Measurements from ENCODE around the gene RNU6-8.

Gene RNU6-8

GRCh38 chr14:32226056-32226455, 23.0 kb upstream of the RNU6-8 start:
- H2AFZ ChIP-seq (ENCODE audit: low read depth, low read length) = no peak overlapping the region
- H2BK120ac ChIP-seq (ENCODE audit: low read depth, low read length) = no peak overlapping the region
- H2BK5ac ChIP-seq (ENCODE audit: low read depth, low read length, poor library complexity, severe bottlenecking) = no peak overlapping the region
- no peak overlapping the region for H2AK5ac ChIP-seq (ENCODE audit: low read length, severe bottlenecking)
- no peak overlapping the region for H3K4me3 ChIP-seq (ENCODE audit: insufficient read depth in 1 of 2, low read depth in 1 of 2, low read length in 2 of 2)
- DNase-seq = peak; percentile 49
- H3K9ac ChIP-seq (ENCODE audit: low read length) = no peak overlapping the region
- H3K9me3 ChIP-seq (ENCODE audit: control insufficient read depth, low read length) = no peaks in the 10 kb centered on the region
- H3K27ac ChIP-seq (ENCODE audit: low read length, poor library complexity, severe bottlenecking) = no peak overlapping the region
- H3K23ac ChIP-seq (ENCODE audit: low read length in 2 of 2) = no peak overlapping the region
- no peaks in the 10 kb centered on the region for H3K79me1 ChIP-seq (replicated peaks; ENCODE audit: low read length, poor library complexity, severe bottlenecking)
- 100% methylated on average over 1 of the region's 1 CpG for WGBS
- H3K4me2 ChIP-seq (ENCODE audit: low read length, poor library complexity, severe bottlenecking) = no peak overlapping the region
- H2BK15ac ChIP-seq (ENCODE audit: low read depth, poor library complexity, severe bottlenecking) = no peak overlapping the region
- H3K18ac ChIP-seq (ENCODE audit: low read depth in 1 of 2, low read length in 2 of 2) = no peak overlapping the region
- H4K8ac ChIP-seq (ENCODE audit: low read length) = no peak overlapping the region
- H3K4ac ChIP-seq (ENCODE audit: low read depth in 1 of 2, low read length in 2 of 2) = no peak overlapping the region
- H2BK12ac ChIP-seq (ENCODE audit: low read length in 2 of 2) = no peak overlapping the region
- no peaks in the 10 kb centered on the region for H3K36me3 ChIP-seq (ENCODE audit: control insufficient read depth in 1 of 2, insufficient read depth in 2 of 2, low read depth in 1 of 2, low read length in 2 of 2)
- no peak overlapping the region for H3K14ac ChIP-seq (ENCODE audit: low read length in 2 of 2)
- peaks cover 1% of the 10 kb centered on the region for H3K4me1 ChIP-seq (ENCODE audit: control insufficient read depth, insufficient read depth, low read depth, low read length)
- H4K91ac ChIP-seq (ENCODE audit: low read length) = no peak overlapping the region
- no peaks in the 10 kb centered on the region for H3K27me3 ChIP-seq (ENCODE audit: control insufficient read depth in 1 of 2, insufficient read depth in 1 of 2, low read length in 2 of 2)

GRCh38 chr14:32225378-32225920, 22.4 kb upstream of the RNU6-8 start:
- Histone ChIP-seq H2BK120ac (ENCODE audit: low read depth, low read length) (no peak overlapping the region), H2BK12ac (ENCODE audit: low read length in 2 of 2) (no peak overlapping the region), H3K79me1 (replicated peaks; ENCODE audit: low read length, poor library complexity, severe bottlenecking) (no peaks in the 10 kb centered on the region), H2AFZ (ENCODE audit: low read depth, low read length) (no peak overlapping the region), H3K23ac (ENCODE audit: low read length in 2 of 2) (no peak overlapping the region), H3K9me3 (ENCODE audit: control insufficient read depth, low read length) (no peaks in the 10 kb centered on the region), H4K91ac (ENCODE audit: low read length) (no peak overlapping the region), H2AK5ac (ENCODE audit: low read length, severe bottlenecking) (peak overlapping the region; percentile 5), H3K14ac (ENCODE audit: low read length in 2 of 2) (no peak overlapping the region), H3K27ac (ENCODE audit: low read length, poor library complexity, severe bottlenecking) (peak overlapping the region; percentile 0), H3K4me3 (ENCODE audit: insufficient read depth in 1 of 2, low read depth in 1 of 2, low read length in 2 of 2) (no peak overlapping the region), H3K27me3 (ENCODE audit: control insufficient read depth in 1 of 2, insufficient read depth in 1 of 2, low read length in 2 of 2) (no peaks in the 10 kb centered on the region), H3K4me2 (ENCODE audit: low read length, poor library complexity, severe bottlenecking) (no peak overlapping the region), H2BK15ac (ENCODE audit: low read depth, poor library complexity, severe bottlenecking) (no peak overlapping the region), H2BK5ac (ENCODE audit: low read depth, low read length, poor library complexity, severe bottlenecking) (no peak overlapping the region), H3K9ac (ENCODE audit: low read length) (peak overlapping the region; percentile 33), H3K4ac (ENCODE audit: low read depth in 1 of 2, low read length in 2 of 2) (no peak overlapping the region), H3K36me3 (ENCODE audit: control insufficient read depth in 1 of 2, insufficient read depth in 2 of 2, low read depth in 1 of 2, low read length in 2 of 2) (no peaks in the 10 kb centered on the region), H4K8ac (ENCODE audit: low read length) (no peak overlapping the region), H3K4me1 (ENCODE audit: control insufficient read depth, insufficient read depth, low read depth, low read length) (no peaks in the 10 kb centered on the region), H3K18ac (ENCODE audit: low read depth in 1 of 2, low read length in 2 of 2) (no peak overlapping the region)
- no peak for DNase-seq
- 0% methylated on average over 1 of the region's 1 CpG for WGBS

- WGBS = 56% methylated on average over 5 of the region's 6 CpGs
- no peak overlapping the region for H2BK15ac ChIP-seq (ENCODE audit: low read depth, poor library complexity, severe bottlenecking)
- H3K23ac ChIP-seq (ENCODE audit: low read length in 2 of 2) = no peak overlapping the region
- no peak overlapping the region for H3K14ac ChIP-seq (ENCODE audit: low read length in 2 of 2)
- H2BK12ac ChIP-seq (ENCODE audit: low read length in 2 of 2) = peak overlapping the region; percentile 11 to 42
- no peak overlapping the region for H2BK5ac ChIP-seq (ENCODE audit: low read depth, low read length, poor library complexity, severe bottlenecking)
- peak; percentile 66 for DNase-seq
- no peak overlapping the region for H3K4me2 ChIP-seq (ENCODE audit: low read length, poor library complexity, severe bottlenecking)
- peak overlapping the region; percentile 33 for H3K9ac ChIP-seq (ENCODE audit: low read length)
- no peak overlapping the region for H3K4me3 ChIP-seq (ENCODE audit: insufficient read depth in 1 of 2, low read depth in 1 of 2, low read length in 2 of 2)
- no peaks in the 10 kb centered on the region for H3K36me3 ChIP-seq (ENCODE audit: control insufficient read depth in 1 of 2, insufficient read depth in 2 of 2, low read depth in 1 of 2, low read length in 2 of 2)
- no peak overlapping the region for H4K91ac ChIP-seq (ENCODE audit: low read length)
- H2AK5ac ChIP-seq (ENCODE audit: low read length, severe bottlenecking) = no peak overlapping the region
- no peaks in the 10 kb centered on the region for H3K4me1 ChIP-seq (ENCODE audit: control insufficient read depth, insufficient read depth, low read depth, low read length)
- no peak overlapping the region for H3K4ac ChIP-seq (ENCODE audit: low read depth in 1 of 2, low read length in 2 of 2)
- H3K9me3 ChIP-seq (ENCODE audit: control insufficient read depth, low read length) = no peaks in the 10 kb centered on the region
- H2AFZ ChIP-seq (ENCODE audit: low read depth, low read length) = no peak overlapping the region
- H2BK120ac ChIP-seq (ENCODE audit: low read depth, low read length) = no peak overlapping the region
- no peaks in the 10 kb centered on the region for H3K27me3 ChIP-seq (ENCODE audit: control insufficient read depth in 1 of 2, insufficient read depth in 1 of 2, low read length in 2 of 2)
- H3K79me1 ChIP-seq (replicated peaks; ENCODE audit: low read length, poor library complexity, severe bottlenecking) = no peaks in the 10 kb centered on the region
- no peak overlapping the region for H3K27ac ChIP-seq (ENCODE audit: low read length, poor library complexity, severe bottlenecking)
- H4K8ac ChIP-seq (ENCODE audit: low read length) = no peak overlapping the region
- H3K18ac ChIP-seq (ENCODE audit: low read depth in 1 of 2, low read length in 2 of 2) = peak overlapping the region in 1 of 2 experiments; percentile 27
These were observed 21.8 kb upstream of the RNU6-8 start for GRCh38 chr14:32224737-32225377.

- H2AFZ ChIP-seq (ENCODE audit: low read depth, low read length) = no peak overlapping the region
- no peaks in the 10 kb centered on the region for H3K36me3 ChIP-seq (ENCODE audit: control insufficient read depth in 1 of 2, insufficient read depth in 2 of 2, low read depth in 1 of 2, low read length in 2 of 2)
- H4K8ac ChIP-seq (ENCODE audit: low read length) = no peak overlapping the region
- no peak overlapping the region for H3K14ac ChIP-seq (ENCODE audit: low read length in 2 of 2)
- no peaks in the 10 kb centered on the region for H3K9me3 ChIP-seq (ENCODE audit: control insufficient read depth, low read length)
- H2BK15ac ChIP-seq (ENCODE audit: low read depth, poor library complexity, severe bottlenecking) = no peak overlapping the region
- no peak overlapping the region for H2BK12ac ChIP-seq (ENCODE audit: low read length in 2 of 2)
- H3K27me3 ChIP-seq (ENCODE audit: control insufficient read depth in 1 of 2, insufficient read depth in 1 of 2, low read length in 2 of 2) = peaks cover 0 to 3% of the 10 kb centered on the region in 2 experiments
- H2BK120ac ChIP-seq (ENCODE audit: low read depth, low read length) = no peak overlapping the region
- H3K79me1 ChIP-seq (replicated peaks; ENCODE audit: low read length, poor library complexity, severe bottlenecking) = no peaks in the 10 kb centered on the region
- no peak overlapping the region for H4K91ac ChIP-seq (ENCODE audit: low read length)
- no peak overlapping the region for H3K4me2 ChIP-seq (ENCODE audit: low read length, poor library complexity, severe bottlenecking)
- no peak overlapping the region for H2BK5ac ChIP-seq (ENCODE audit: low read depth, low read length, poor library complexity, severe bottlenecking)
- no peak overlapping the region for H3K23ac ChIP-seq (ENCODE audit: low read length in 2 of 2)
- no peak overlapping the region for H3K18ac ChIP-seq (ENCODE audit: low read depth in 1 of 2, low read length in 2 of 2)
- H3K9ac ChIP-seq (ENCODE audit: low read length) = no peak overlapping the region
- DNase-seq = no peak
- H3K4me1 ChIP-seq (ENCODE audit: control insufficient read depth, insufficient read depth, low read depth, low read length) = no peaks in the 10 kb centered on the region
- H2AK5ac ChIP-seq (ENCODE audit: low read length, severe bottlenecking) = no peak overlapping the region
- H3K4me3 ChIP-seq (ENCODE audit: insufficient read depth in 1 of 2, low read depth in 1 of 2, low read length in 2 of 2) = no peak overlapping the region
- 73% methylated on average over 5 of the region's 5 CpGs for WGBS
- H3K27ac ChIP-seq (ENCODE audit: low read length, poor library complexity, severe bottlenecking) = no peak overlapping the region
- no peak overlapping the region for H3K4ac ChIP-seq (ENCODE audit: low read depth in 1 of 2, low read length in 2 of 2)
These were observed 14.2 kb upstream of the RNU6-8 start for GRCh38 chr14:32217301-32217700.
